NCI-H446 (cell line): ENCODE data around the gene RFT1.
A peak's percentile ranks its signal among the peaks of the same experiment; 100 is the strongest.
"Not testable (repeated sequence)": the region's sequence is repeated elsewhere in the genome, so short reads cannot be mapped to it uniquely, and the experiment has no call there.

Experiments used
- DNase-seq, 2 experiments: peaks; one replicate each; lab custom pipeline; 2025; lab: John Stamatoyannopoulos, UW

The RFT1 gene

GRCh38 chr3:53162672-53163443 lies 32.6 kb upstream of the RFT1 start:
- no peak for DNase-seq

- no peak for DNase-seq
These were observed 31.8 kb upstream of the RFT1 start for GRCh38 chr3:53161820-53162671.

- no peak for DNase-seq
These were observed 31.2 kb upstream of the RFT1 start for GRCh38 chr3:53161450-53161819.

GRCh38 chr3:53160660-53161449 lies 30.6 kb upstream of the RFT1 start, which contains the start of gene PRKCD:
Gene PRKCD (plus strand): TSS chr3:53161209. CDS start chr3:53178423, 17,214 bp downstream.
- peak in 1 of 2 experiments; percentile 43 for DNase-seq

GRCh38 chr3:53160061-53160659 lies 29.9 kb upstream of the RFT1 start:
- no peak for DNase-seq

- DNase-seq, result no peak
These were observed 29.2 kb upstream of the RFT1 start for GRCh38 chr3:53159156-53160060.

- DNase-seq, result no peak
These were observed 28.5 kb upstream of the RFT1 start for GRCh38 chr3:53158765-53159155.

GRCh38 chr3:53157974-53158580 lies 27.8 kb upstream of the RFT1 start:
- no peak for DNase-seq

- no peak for DNase-seq
These were observed 26.2 kb upstream of the RFT1 start for GRCh38 chr3:53156368-53156834.

GRCh38 chr3:53155760-53156159 lies 25.5 kb upstream of the RFT1 start:
- no peak for DNase-seq

GRCh38 chr3:53154881-53155285 lies 24.6 kb upstream of the RFT1 start:
- no peak for DNase-seq

- no peak for DNase-seq
These were observed 23.7 kb upstream of the RFT1 start for GRCh38 chr3:53153980-53154379.

GRCh38 chr3:53153264-53153823 lies 23.1 kb upstream of the RFT1 start:
- no peak for DNase-seq

GRCh38 chr3:53151870-53152660 lies 21.8 kb upstream of the RFT1 start:
- DNase-seq, result no peak

- DNase-seq, result no peak
These were observed 21.2 kb upstream of the RFT1 start for GRCh38 chr3:53151465-53151864.

GRCh38 chr3:53151086-53151438 lies 20.8 kb upstream of the RFT1 start:
- DNase-seq, result not testable (repeated sequence)

GRCh38 chr3:53150247-53151085 lies 20.2 kb upstream of the RFT1 start:
- no peak for DNase-seq

GRCh38 chr3:53149699-53150098 lies 19.5 kb upstream of the RFT1 start:
- no peak for DNase-seq
